ENCODE data around the gene GNB1L.
"Not testable (repeated sequence)": the region's sequence is repeated elsewhere in the genome, so short reads cannot be mapped to it uniquely, and the experiment has no call there.

GNB1L gene

GRCh38 chr22:19889951-19890350, 35.3 kb upstream of the GNB1L start:
- in situ Hi-C loops (cut with MboI; ENCODE audit: low sequenced_read_pairs) = no loop called here

- in situ Hi-C loops (cut with MboI; ENCODE audit: low sequenced_read_pairs) = no loop called here
These were observed 33.6 kb upstream of the GNB1L start for GRCh38 chr22:19888131-19888746.

DNA sequence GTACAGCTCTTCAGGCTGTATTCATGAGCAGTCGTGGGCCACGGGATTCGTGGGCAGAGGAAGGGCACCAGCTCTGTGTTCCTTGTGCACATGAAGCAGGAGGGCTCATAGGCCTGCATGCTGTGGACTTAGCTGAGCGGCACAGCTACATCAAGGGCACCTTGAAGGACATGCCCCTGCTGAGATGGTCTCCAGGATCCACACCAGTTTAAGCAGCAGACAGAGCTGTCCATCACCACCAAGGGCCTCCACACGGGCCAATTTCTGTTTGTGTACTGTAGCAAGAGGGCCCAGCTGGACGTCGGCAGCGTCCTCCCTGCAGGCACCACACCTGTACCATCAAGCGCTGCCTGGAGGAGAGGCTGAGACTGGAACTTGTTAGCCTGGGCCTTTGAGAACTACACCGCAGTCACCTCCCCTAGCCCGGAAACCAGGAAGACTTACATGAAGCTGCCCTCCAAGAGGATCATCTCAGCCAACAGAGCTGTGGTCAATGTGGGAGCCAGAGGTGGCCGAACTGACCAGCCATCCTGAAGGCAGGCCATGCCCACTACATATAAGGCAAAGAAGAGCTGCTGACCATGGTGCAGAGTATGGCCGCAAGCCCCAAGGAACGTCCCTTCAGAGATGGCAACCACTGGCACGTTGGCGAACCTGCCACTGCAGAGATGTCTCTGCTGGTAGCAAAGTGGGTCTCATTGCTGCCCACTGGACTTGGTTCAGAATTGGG, 32.7 kb upstream of the GNB1L start:
- in situ Hi-C loops (cut with MboI; ENCODE audit: low sequenced_read_pairs) = no loop called here

DNA sequence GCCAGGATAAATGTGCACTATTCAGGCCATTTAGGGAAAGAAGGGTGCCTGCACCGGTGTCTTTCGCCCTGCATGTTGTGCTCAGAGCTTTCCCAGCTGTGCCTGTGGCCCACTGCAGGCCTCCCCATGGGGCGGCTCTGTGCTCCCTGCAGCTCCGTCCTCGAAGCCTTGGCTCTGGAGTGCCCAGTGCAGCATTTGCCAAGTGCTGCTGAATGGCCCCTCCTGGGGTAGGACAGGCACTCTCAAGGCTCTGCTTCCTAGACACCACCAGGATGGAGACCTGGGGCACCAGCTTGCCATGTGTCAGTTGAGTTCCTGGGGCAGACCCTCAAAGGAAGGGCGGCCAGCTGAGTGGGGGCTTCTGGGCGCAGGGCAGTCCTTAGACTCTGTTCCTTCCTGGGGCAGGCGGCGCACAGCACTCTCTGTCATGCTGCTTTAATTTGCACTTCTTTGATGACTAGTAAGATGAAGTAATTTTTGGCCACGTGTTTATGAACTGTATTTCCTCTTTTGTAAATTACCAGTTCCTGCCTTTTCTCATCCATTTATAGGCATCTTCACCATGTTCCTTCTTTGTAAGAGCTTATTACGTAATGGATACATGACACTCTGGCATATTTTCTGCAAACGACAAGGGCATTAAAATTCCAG, 32.1 kb upstream of the GNB1L start:
- in situ Hi-C loops (cut with MboI; ENCODE audit: low sequenced_read_pairs) = no loop called here

DNA sequence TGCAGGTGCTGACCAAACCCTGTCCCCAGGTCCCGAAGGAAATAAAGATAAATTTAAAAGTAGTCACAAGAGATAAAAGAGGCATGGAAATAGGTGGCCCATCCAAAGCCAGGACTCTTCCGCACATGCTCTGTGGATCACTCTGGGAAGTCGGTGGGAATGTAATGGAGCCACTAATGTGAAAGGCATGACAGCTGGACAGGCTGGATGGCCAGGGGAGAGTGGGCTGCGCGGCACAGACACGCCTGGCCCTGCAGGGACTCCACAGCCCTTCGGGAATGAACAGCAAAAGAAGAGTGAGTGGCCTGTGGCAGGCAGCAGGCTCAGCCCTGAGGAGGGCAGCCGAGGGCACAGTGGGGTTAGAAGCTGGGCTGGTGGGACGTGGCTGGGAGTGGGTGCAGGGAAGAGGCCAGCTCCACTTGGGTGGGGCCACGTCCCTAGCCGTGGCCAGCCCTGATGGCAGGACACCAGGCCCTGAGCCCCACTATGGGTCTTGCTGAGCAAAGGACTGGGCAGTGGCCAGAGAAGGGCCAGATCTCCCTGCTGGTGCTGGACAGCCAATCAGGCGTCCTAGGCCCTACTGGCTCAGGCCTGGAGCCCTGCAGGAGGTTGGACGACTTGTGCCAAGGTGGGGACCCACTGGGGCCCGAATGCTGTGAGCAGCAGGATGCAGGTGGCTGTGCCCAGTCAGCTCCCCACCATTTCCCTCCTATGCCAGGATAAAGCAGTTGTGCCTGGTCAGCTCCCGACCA, 31.3 kb upstream of the GNB1L start:
- in situ Hi-C loops (cut with MboI; ENCODE audit: low sequenced_read_pairs) = no loop called here

GRCh38 chr22:19884954-19885751, 30.5 kb upstream of the GNB1L start:
- in situ Hi-C loops (cut with MboI; ENCODE audit: low sequenced_read_pairs) = no loop called here

DNA sequence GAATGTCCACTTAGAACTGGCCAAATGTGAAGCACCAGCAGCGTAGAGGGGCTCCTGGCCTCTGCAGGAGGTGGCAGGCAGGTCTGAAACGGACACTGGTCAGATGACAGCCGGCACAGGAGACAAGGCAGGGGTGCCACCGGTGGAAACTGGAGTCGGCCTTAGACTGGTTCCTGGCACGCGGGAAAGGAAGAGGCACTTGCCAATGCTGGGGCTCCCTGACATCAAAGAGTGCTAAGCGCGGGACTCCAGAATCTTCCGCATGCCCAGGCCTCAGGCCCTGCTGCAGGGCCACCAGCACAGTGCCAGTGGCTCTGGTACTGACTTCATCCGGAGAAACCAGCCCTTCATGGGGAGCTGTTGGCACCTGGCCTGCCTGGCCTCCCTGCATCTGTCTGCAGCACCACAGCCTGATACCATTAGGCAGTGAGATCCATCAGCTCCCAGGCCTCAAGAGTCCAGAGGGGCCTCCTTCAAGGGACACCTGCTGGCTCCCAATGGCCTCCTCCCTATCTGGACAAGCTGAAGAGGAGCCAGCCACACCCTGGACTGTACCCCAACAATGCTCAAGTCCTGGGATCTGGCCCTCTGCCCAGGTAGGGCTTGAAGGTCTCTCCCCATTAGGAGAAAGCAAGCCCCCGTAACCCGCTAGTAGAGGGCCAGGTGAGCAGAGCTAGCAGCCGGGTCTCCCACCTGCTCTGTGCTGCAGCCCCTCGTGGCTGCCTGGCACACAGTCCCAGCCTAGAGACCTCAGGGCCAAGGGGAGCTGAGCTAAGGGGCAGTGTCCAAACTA, 29.7 kb upstream of the GNB1L start:
- in situ Hi-C loops (cut with MboI; ENCODE audit: low sequenced_read_pairs) = no loop called here

GRCh38 chr22:19883446-19883845, 28.8 kb upstream of the GNB1L start:
- in situ Hi-C loops (cut with MboI; ENCODE audit: low sequenced_read_pairs) = not testable (repeated sequence)

- in situ Hi-C loops (cut with MboI; ENCODE audit: low sequenced_read_pairs) = no loop called here
These were observed 28.0 kb upstream of the GNB1L start for GRCh38 chr22:19882446-19883381.

DNA sequence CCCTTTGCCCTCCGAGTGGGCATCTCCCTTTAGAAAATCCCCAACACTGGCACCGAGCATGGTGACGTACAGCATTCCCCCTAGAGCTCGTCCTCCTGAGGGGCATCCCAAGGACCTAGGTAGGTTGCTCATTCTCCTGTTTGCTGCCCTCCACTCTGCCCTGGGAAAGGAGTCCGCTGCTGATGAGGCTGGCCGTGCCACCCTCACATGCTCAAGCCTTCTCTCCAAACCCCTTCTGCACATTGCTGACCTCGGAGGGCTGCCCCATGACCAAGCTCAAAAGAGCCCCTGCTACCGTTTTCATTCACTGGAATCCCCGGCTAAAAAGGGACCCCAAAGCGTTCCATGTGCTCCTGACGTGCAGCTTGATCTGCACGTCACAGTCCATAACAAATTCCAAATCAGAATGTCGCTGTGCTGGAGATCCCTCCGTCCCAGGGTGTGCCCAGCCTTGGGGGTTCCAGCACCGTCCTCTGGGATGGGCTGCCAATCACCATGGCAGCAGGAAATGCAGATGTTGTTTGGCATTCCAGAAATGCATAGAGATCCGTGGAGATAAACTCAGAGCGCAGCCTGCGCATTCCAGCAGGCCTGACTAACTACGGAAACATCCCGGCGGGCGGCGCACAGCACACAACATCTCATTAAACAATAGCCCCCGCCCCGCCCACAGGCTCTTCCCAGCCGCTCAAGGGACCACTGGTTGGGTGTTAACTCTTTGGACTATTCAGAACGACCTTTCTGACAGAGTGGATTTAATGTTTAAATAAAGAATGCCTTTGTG, 26.3 kb upstream of the GNB1L start:
- in situ Hi-C loops (cut with MboI; ENCODE audit: low sequenced_read_pairs) = no loop called here

DNA sequence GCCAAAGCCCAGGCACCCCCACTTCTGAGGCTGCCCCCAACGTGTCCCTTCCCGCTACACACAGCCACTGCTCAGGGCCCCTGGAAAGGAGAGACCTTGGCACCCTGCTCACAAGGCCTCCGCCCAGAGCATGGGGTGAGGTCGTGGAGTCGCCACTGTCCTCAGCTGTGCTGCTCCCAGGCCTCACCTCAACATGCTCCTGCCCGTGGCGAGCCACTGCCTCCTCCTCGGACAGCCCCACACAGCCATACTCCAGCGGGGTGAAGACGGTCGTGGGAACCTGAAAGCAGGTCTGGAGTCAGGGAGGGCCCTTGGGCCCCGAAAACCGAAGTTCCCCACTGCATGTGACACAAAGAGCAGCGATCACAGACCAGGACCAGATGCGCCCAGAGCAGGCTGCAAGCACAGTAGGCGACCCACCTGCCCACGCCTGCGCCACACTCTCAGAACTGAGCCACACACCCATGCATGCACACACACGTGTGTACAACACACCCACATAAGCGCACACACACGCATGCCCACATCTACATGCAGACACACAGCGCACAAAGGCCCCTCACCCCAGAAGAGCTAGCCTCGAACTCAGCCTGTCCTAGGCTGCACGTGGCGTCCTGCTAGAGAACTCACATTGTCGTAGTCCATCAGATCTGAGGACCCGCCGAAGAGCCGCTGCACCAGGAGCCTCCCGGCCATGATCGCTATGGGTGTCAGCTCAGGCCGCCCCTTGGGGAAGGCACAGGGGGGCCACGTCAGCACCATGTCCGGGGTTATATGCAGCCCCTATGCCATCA, 25.5 kb upstream of the GNB1L start:
- in situ Hi-C loops (cut with MboI; ENCODE audit: low sequenced_read_pairs) = no loop called here

DNA sequence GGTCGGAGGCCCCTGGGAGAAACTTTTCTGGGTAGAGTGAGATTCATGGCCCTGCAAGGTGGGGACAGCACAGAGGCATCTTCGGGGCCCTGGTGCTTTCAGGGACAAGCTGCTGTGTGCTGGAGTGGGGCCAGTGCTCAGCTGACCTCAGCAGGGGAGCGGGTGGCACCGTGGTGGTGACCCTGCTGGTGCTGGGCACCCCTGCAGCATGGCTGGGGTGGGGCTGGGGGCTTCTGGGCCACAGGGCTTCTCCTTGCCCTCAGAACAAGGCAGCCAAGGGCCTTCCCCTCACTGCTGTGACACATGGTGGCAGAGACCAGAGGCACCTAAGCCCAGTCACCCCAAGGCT, 24.9 kb upstream of the GNB1L start:
- in situ Hi-C loops (cut with MboI; ENCODE audit: low sequenced_read_pairs) = no loop called here

GRCh38 chr22:19879246-19879570, 24.5 kb upstream of the GNB1L start:
- in situ Hi-C loops (cut with MboI; ENCODE audit: low sequenced_read_pairs) = no loop called here

GRCh38 chr22:19878461-19879245, 24.0 kb upstream of the GNB1L start:
- in situ Hi-C loops (cut with MboI; ENCODE audit: low sequenced_read_pairs) = no loop called here

- in situ Hi-C loops (cut with MboI; ENCODE audit: low sequenced_read_pairs) = no loop called here
These were observed 23.1 kb upstream of the GNB1L start for GRCh38 chr22:19877626-19878339.

GRCh38 chr22:19876941-19877625, 22.4 kb upstream of the GNB1L start:
- in situ Hi-C loops (cut with MboI; ENCODE audit: low sequenced_read_pairs) = no loop called here
